SW 1271 (cell line): Measurements from ENCODE around the gene LOX.
A peak's percentile ranks its signal among the peaks of the same experiment; 100 is the strongest.

Experiments
- DNase-seq, 2 experiments: peaks; one replicate each; lab custom pipeline; 2025; lab: John Stamatoyannopoulos, UW

Gene LOX

DNA sequence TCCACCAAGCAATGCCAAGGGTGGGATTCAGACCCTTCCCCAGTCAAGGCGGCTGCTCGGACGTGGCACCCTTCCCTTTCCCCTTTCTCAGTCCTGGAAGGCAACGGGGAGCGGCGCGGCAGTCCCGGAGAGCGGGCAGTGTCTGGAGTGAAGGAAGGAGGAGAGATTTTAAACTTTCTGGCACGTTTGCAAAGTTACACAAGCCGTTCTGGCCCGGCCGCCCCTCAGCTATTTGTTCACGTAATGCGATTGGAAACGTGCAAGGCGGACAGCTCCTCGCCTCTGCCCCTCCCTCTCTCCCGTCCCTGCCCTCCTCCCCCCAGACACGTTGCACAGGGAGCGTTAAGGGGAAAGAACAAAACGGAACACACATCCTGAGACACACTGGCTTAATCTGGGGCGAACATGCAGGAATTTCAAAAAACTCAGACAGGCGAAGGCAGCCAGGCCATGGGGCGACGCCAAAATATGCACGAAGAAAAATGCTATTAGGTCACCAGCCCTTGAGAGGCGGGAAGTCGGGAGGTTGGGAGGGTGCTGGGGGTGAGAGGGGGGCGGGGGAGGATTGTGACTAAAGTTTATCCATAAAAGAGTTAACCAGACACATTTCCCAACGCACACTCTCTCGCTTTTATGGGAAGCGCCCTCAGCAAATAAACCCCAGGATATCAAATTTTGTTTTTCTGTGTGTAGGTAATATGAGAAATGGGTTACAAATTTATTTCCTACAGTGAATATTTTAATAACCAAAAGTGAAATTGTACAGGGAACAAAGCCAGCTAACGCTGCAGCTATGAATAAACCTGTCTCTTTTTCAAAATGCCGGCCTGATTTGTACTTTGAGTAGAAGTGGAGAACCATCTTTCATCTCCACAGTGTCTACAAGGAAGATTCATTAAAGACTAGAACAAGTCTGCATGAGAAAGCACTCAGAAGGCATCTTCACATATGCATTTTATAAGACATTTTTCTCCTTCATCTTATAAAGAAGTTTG lies at the start of gene LOX:
LOX (minus strand) TSS at position 144 of the 995 bp plus-strand sequence. CDS start 274 bp downstream, outside the sequence.
- DNase-seq: no peak

DNA sequence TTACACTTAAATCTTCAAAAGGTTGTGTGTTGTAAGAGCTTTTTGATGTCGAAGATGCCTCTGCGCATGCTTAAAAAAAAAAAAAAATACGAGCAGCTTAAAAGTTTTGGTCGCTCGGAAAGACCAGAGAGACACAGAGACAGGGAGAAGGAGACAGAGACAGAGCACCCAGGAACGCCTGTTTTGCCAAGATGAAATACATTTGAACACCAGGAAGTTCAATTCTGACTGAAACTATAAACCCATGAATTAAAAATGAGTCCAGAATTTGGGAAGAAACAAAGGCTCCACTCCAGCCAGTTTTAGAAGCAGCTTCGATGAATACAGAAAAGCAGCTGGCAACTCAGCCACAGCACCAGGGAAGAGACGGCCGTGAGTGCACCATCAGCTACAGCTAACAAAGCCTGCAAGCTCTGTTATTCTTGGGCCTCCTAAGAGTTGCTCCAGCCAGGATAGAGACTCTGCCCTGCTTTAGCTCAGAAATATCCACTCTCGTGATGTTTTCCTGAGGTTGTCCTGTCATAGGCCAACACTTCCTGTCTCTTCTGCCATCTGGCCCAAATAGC lies 48.8 kb upstream of the LOX start:
- DNase-seq: no peak

GRCh38 chr5:122126177-122126755 lies 48.2 kb upstream of the LOX start:
- no peak for DNase-seq

GRCh38 chr5:122124766-122125165 lies 46.7 kb upstream of the LOX start:
- DNase-seq: no peak

GRCh38 chr5:122121479-122122465 lies 43.7 kb upstream of the LOX start:
- DNase-seq: no peak

GRCh38 chr5:122120957-122121356 lies 42.9 kb upstream of the LOX start:
- DNase-seq: peak in 1 of 2 experiments; percentile 5

GRCh38 chr5:122120493-122120892 lies 42.4 kb upstream of the LOX start:
- DNase-seq: no peak

DNA sequence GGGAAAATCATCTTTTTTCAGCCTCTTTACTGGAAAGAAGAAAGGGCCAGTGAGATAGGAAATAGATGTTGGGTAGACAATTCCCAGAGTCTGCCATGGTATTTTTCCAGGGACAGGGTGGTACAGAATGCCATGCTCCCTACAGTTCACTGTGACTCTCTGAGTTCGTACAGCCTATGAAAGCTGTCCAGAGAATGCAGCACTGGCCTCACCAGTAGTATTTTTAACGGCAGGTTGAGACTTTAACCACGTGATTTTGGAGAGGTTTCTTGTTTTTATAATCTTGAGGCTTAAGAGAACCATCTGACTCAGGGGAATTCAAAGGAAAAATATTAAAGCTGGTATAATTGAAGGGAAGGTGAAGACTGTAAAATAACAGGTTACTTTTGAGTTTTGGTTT lies 41.1 kb upstream of the LOX start:
- no peak for DNase-seq

GRCh38 chr5:122118356-122118948 lies 40.4 kb upstream of the LOX start:
- no peak for DNase-seq

DNA sequence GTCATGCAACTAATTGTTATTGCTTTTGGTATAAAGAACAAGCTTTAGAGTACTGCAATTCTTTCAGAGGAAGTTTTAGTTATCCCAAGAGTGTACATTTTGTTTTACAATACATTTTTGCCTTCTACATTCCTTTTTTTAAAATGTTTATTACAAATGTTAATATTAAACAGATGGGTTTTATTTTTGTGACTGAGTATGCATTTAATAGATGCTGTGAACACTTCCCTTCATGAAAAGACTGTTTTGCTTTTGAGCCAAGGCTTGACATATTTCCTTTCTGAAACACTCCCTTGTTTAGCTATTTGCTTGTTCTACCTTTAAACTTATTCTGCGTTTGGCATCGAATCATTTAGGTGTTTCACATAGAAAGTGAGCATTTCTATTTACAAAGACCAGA lies 36.4 kb upstream of the LOX start:
- DNase-seq: no peak

GRCh38 chr5:122112733-122113558 lies 34.9 kb upstream of the LOX start:
- DNase-seq: no peak

DNA sequence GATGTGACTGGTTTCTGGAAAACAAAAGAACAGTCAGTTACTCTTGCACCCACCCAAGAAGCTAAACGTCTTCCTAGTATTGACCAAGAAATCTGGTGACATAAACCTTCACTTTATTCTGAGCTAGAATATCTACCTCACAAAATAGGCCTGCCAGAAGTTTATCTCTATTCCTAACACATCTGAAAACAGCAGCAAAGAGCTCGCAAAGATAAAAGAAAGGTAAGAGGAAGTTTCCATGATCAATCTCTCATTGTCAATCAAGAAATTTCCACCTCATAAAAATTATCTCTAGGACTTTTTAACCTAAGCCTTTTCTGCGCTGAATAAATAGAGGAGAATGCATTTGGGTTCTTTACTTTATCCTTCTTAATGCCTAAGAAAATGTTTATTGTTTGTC lies 34.0 kb upstream of the LOX start:
- DNase-seq: no peak

- no peak for DNase-seq
These were observed 33.4 kb upstream of the LOX start for GRCh38 chr5:122111460-122111859.

DNA sequence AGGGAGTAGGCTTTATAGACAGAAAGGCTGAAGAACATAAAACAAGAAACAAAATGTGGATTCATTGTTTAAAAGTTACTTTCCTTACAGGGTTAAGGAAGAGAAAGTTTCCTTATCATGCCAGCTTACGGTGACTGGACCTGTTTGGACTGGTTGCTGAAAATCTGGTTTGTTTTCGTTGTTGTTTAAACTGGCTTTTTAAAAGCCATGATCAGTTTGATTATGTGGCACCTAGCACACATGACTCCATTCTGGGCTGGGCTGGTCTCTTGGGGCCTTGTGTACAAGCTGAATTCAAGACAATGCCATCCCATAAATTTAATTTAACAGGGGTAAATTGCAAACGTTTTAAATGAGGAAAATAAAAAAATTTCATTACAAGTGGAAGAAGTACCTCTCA lies 32.9 kb upstream of the LOX start:
- DNase-seq: no peak

- DNase-seq: no peak
These were observed 29.0 kb upstream of the LOX start for GRCh38 chr5:122107016-122107415.

DNA sequence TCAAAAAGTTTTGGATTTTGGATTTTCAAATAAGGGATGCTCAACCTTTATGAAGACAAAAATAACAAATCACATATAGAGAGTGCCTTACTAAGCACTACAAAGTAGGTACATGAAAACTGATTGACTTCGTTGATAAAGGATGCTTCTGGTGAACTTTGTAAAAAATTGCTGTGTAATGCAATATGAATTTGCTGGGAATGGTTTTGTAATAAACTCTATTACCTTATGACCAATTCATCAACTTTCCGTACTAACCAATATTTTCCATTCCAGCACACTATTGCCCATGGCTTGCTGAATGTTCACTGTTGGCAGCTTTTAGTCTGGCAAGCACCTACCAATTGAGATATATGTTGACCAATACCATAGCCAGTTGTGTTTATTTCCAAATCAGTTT lies 27.9 kb upstream of the LOX start:
- DNase-seq: no peak

DNA sequence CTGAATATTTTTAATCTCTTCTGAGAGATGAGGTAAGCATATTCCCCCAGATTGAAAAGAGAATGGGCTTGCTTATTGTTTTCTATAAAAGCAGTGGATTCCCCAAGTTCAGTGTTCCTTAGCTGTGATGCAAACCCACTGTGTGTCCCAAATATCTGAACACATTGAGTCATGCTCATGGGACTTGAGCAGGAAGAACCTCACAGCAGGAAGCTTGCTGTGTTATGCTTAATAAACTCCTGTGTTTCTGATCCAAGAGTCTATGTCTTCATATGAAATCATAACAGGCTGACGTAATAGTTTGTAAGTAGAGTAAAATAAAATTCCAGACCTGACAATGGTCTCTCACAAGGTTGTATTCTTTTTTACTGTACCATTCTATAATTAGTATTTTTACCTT lies 24.8 kb upstream of the LOX start:
- no peak for DNase-seq

- peak in 1 of 2 experiments; percentile 70 for DNase-seq
These were observed 23.7 kb upstream of the LOX start for GRCh38 chr5:122101636-122102285.

DNA sequence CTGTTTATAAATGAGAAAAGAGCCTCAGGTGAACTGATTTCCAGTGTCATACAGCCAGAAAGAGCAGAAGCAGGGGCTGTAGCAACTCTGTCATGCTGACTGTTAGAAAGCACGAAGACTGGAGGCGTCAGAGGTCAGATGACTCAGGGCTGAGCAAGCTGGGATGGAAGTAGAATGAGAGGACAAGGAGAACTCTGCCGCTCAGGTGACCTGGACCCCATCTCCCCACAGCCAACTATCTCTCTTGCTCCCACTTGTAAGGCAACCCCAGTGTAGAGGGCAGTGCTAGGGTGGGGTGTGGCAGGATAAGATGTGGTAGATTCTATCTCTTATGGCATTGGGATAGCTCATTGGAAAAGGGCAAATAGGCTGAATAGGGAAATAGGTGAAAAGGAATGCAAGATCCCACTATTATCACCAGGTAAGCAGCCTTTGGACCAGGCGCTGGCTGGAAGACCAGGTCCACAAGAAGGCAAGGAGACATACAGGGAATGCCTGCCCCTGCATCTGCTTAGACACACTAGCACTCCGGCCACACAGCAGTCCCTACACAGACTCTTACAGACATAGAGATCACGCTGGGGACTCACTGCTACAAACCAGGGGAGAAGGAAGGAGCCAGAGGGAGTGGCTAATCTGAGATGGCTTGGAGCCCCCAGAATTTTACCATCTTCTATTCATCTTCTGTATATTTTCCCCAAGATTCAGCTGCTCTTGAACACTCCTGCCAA lies 21.2 kb upstream of the LOX start:
- DNase-seq: peak in 1 of 2 experiments; percentile 58
